ENCODE results near the gene CCDC170. TPM values are rescaled to one million over a fixed set of nuclear protein-coding genes. Genes with fewer than 3 reads are reported as not detected.

Gene CCDC170
- total and polyA plus RNA-seq, 2 experiments from 2014 or later: 1.2 TPM

- H3K27ac ChIP-seq: no peak overlapping the region
- WGBS (ENCODE audit: low lambda C conversion rate, missing lambda C conversion rate): 64% methylated on average over 5 of the region's 5 CpGs
- TF ChIP-seq EZH2 (IDR thresholded peaks at IDR 0.05; ENCODE audit: borderline replicate concordance) (no peak), CTCF (IDR thresholded peaks at IDR 0.05; ENCODE audit: poor library complexity) (no peak), EZH2phosphoT487 (IDR thresholded peaks at IDR 0.05; ENCODE audit: low read depth, severe bottlenecking, unreplicated experiment) (no peak)
- no peaks in the 10 kb centered on the region for H3K36me3 ChIP-seq (replicated peaks; ENCODE audit: insufficient read depth, low read depth)
- H4K20me1 ChIP-seq (ENCODE audit: insufficient read depth, poor library complexity, severe bottlenecking): no peaks in the 10 kb centered on the region
- no peak for DNase-seq (ENCODE audit: low spot score)
- no peak overlapping the region for H3K4me3 ChIP-seq
- H3K9me2 ChIP-seq (replicated peaks; ENCODE audit: insufficient read depth): no peaks in the 10 kb centered on the region
- no peaks in the 10 kb centered on the region for H3K27me3 ChIP-seq
- H2AFZ ChIP-seq: no peak overlapping the region
- peaks cover 20% of the 10 kb centered on the region for H3K4me1 ChIP-seq (ENCODE audit: insufficient read depth)
- no peaks in the 10 kb centered on the region for H3K79me2 ChIP-seq
- H3K9me3 ChIP-seq (ENCODE audit: low read depth): no peaks in the 10 kb centered on the region
- no peak overlapping the region for H3K4me2 ChIP-seq
These were observed 170.6 kb downstream of the CCDC170 start for GRCh38 chr6:151664390-151664789.

GRCh38 chr6:151665329-151665728, 171.5 kb downstream of the CCDC170 start:
- no peak for DNase-seq (ENCODE audit: low spot score)
- H3K36me3 ChIP-seq (replicated peaks; ENCODE audit: insufficient read depth, low read depth): no peaks in the 10 kb centered on the region

GRCh38 chr6:151666526-151666925, 172.7 kb downstream of the CCDC170 start:
- H3K9me2 ChIP-seq (replicated peaks; ENCODE audit: insufficient read depth): no peaks in the 10 kb centered on the region
- H2AFZ ChIP-seq: no peak overlapping the region
- no peaks in the 10 kb centered on the region for H4K20me1 ChIP-seq (ENCODE audit: insufficient read depth, poor library complexity, severe bottlenecking)
- no peaks in the 10 kb centered on the region for H3K79me2 ChIP-seq
- no peak for TF ChIP-seq CTCF (IDR thresholded peaks at IDR 0.05; ENCODE audit: poor library complexity)
- no peak for TF ChIP-seq EZH2phosphoT487 (IDR thresholded peaks at IDR 0.05; ENCODE audit: low read depth, severe bottlenecking, unreplicated experiment)
- no peak for TF ChIP-seq EZH2 (IDR thresholded peaks at IDR 0.05; ENCODE audit: borderline replicate concordance)
- no peak overlapping the region for H3K4me2 ChIP-seq
- no peaks in the 10 kb centered on the region for H3K36me3 ChIP-seq (replicated peaks; ENCODE audit: insufficient read depth, low read depth)
- DNase-seq (ENCODE audit: low spot score): no peak
- no peaks in the 10 kb centered on the region for H3K9me3 ChIP-seq (ENCODE audit: low read depth)
- no peak overlapping the region for H3K27ac ChIP-seq
- no peak overlapping the region for H3K4me3 ChIP-seq
- peaks cover 22% of the 10 kb centered on the region for H3K4me1 ChIP-seq (ENCODE audit: insufficient read depth)
- H3K27me3 ChIP-seq: no peaks in the 10 kb centered on the region
- WGBS (ENCODE audit: low lambda C conversion rate, missing lambda C conversion rate): 83% methylated on average over 2 of the region's 2 CpGs

More at GRCh38 chr6:151665329-151665728, 171.5 kb downstream of the CCDC170 start:
- no peak for TF ChIP-seq CTCF (IDR thresholded peaks at IDR 0.05; ENCODE audit: poor library complexity)
- TF ChIP-seq EZH2phosphoT487 (IDR thresholded peaks at IDR 0.05; ENCODE audit: low read depth, severe bottlenecking, unreplicated experiment): no peak
- no peak for TF ChIP-seq EZH2 (IDR thresholded peaks at IDR 0.05; ENCODE audit: borderline replicate concordance)
- H3K9me3 ChIP-seq (ENCODE audit: low read depth): no peaks in the 10 kb centered on the region
- H3K79me2 ChIP-seq: no peaks in the 10 kb centered on the region
- no peak overlapping the region for H2AFZ ChIP-seq
- H3K4me2 ChIP-seq: no peak overlapping the region
- no peaks in the 10 kb centered on the region for H3K9me2 ChIP-seq (replicated peaks; ENCODE audit: insufficient read depth)
- H3K4me1 ChIP-seq (ENCODE audit: insufficient read depth): peaks cover 22% of the 10 kb centered on the region
- no peak overlapping the region for H3K27ac ChIP-seq
- 68% methylated on average over 7 of the region's 7 CpGs for WGBS (ENCODE audit: low lambda C conversion rate, missing lambda C conversion rate)
- H3K27me3 ChIP-seq: no peaks in the 10 kb centered on the region
- no peak overlapping the region for H3K4me3 ChIP-seq
- no peaks in the 10 kb centered on the region for H4K20me1 ChIP-seq (ENCODE audit: insufficient read depth, poor library complexity, severe bottlenecking)

GRCh38 chr6:151669208-151669560, 175.4 kb downstream of the CCDC170 start:
- 91% methylated on average over 3 of the region's 3 CpGs for WGBS (ENCODE audit: low lambda C conversion rate, missing lambda C conversion rate)
- Histone ChIP-seq H4K20me1 (ENCODE audit: insufficient read depth, poor library complexity, severe bottlenecking) (no peaks in the 10 kb centered on the region), H3K36me3 (replicated peaks; ENCODE audit: insufficient read depth, low read depth) (no peaks in the 10 kb centered on the region), H3K4me3 (no peak overlapping the region), H3K4me2 (peak overlapping the region; percentile 55), H2AFZ (peak overlapping the region; percentile 37), H3K9me2 (replicated peaks; ENCODE audit: insufficient read depth) (no peaks in the 10 kb centered on the region), H3K27ac (peak overlapping the region; percentile 78), H3K79me2 (no peaks in the 10 kb centered on the region), H3K9me3 (ENCODE audit: low read depth) (no peaks in the 10 kb centered on the region), H3K4me1 (ENCODE audit: insufficient read depth) (peaks cover 9% of the 10 kb centered on the region), H3K27me3 (no peaks in the 10 kb centered on the region)
- no peak for TF ChIP-seq EZH2phosphoT487 (IDR thresholded peaks at IDR 0.05; ENCODE audit: low read depth, severe bottlenecking, unreplicated experiment)
- TF ChIP-seq CTCF (IDR thresholded peaks at IDR 0.05; ENCODE audit: poor library complexity): no peak
- TF ChIP-seq EZH2 (IDR thresholded peaks at IDR 0.05; ENCODE audit: borderline replicate concordance): no peak
- DNase-seq (ENCODE audit: low spot score): no peak
